GM21576 (cell line): ENCODE data around the gene FANCD2OS.
"Not testable (repeated sequence)": the region's sequence is repeated elsewhere in the genome, so short reads cannot be mapped to it uniquely, and the experiment has no call there.

Experiments used
- ATAC-seq: cut with Tn5 transposase; IDR thresholded peaks from one replicate; pipeline ENCODE4 v1.9.1; 2021; ENCODE audit warnings: mild to moderate bottlenecking, moderate library complexity; ENCODE audit not compliant: unreplicated experiment

Gene FANCD2OS

DNA sequence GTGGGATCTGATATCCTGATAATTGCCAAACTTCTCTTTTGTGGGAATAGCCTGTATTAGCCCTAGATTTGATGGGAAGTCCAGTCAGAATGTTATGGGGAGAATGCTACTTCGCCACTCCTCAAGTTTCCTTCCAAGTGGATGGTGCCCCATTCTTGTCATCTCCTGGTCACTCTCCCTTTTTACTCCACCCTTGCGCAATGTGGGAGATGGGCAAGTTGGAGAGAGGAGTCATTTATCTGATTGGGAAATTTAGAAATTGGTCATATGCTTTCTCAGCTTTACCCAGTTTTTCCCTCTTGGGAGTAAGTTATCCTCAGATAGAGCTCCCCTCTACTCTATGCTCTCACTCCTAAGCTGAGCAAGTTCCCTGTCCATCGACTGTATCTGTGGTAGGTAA, 14.4 kb downstream of the FANCD2OS start:
- ATAC-seq, result no peak

DNA sequence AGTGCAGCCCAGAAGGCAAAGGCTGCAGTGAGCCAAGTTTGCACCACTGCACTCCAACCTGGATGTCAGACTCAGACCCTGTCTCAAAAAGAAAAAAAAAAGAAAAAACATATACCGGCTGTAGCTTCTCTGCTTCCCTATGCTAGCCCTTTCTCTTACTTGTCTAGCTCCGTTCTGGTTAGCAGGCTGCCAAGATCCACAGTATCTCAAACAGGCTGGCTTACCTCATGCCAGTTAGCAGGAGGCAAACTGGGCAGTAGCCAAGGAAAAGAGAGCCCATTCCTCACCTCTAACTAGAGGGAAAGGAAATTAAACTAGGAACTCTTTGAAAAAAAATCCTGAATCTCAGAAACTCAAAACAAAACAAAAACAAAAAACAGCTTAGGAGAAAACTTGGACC, 16.7 kb downstream of the FANCD2OS start:
- ATAC-seq, result not testable (repeated sequence)

DNA sequence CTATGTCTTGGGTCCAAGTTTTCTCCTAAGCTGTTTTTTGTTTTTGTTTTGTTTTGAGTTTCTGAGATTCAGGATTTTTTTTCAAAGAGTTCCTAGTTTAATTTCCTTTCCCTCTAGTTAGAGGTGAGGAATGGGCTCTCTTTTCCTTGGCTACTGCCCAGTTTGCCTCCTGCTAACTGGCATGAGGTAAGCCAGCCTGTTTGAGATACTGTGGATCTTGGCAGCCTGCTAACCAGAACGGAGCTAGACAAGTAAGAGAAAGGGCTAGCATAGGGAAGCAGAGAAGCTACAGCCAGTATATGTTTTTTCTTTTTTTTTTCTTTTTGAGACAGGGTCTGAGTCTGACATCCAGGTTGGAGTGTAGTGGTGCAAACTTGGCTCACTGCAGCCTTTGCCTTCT, 17.3 kb downstream of the FANCD2OS start:
- ATAC-seq, result not testable (repeated sequence)

DNA sequence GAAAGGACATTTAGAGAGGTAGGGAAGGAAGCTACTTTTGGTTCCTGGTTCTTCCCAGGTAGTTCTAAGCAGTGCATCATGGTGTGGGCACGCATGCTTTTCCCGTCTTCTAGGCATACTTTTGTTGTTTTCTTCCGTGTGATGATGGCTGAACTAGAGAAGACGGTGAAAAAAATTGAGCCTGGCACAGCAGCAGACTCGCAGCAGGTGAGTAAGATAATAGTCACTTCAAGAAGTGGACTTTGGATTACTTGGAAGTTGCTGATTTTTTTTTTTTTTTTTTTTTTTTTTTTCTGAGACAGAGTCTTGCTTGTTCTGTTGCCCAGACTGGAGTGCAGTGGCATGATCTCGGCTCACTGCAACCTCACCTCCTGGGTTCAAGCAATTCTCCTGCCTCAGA, 17.9 kb downstream of the FANCD2OS start:
- ATAC-seq, result no peak

DNA sequence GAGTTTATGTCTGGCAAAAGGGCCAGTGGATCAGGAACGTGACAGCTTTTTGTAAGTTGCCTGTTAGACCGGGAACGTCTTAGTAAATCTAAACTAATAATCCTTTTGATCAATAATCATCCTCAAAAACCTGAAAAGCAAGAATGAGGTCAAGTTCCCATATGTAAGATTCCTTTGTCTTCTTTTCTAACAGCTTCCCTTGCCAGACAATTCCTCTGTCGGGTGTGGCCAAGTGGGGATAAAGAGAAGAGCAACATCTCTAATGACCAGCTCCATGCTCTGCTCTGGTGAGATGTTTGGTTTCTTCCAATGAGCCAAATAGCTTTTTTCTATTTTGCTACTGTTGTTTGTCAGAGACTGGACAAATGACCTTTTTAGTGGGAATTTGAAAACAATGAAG, 19.8 kb downstream of the FANCD2OS start:
- ATAC-seq, result no peak

DNA sequence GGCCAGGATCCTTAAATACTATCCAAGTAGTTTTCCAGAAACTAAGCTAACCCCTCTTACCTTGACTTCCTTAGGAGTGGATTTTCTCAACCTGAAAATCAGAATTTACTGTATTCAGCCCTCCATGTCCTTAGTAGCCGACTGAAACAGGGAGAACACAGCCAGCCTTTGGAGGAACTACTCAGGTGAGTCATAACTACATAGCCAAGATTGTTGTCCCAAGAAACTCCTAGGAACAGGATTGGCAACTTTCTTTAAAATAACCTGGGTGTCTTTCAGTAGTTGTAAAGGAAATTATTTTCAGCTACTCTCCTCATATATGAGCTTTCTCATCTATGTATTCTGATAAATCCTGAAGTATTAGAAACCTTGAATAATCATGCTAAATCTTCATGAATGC, 22.3 kb downstream of the FANCD2OS start:
- ATAC-seq, result no peak

DNA sequence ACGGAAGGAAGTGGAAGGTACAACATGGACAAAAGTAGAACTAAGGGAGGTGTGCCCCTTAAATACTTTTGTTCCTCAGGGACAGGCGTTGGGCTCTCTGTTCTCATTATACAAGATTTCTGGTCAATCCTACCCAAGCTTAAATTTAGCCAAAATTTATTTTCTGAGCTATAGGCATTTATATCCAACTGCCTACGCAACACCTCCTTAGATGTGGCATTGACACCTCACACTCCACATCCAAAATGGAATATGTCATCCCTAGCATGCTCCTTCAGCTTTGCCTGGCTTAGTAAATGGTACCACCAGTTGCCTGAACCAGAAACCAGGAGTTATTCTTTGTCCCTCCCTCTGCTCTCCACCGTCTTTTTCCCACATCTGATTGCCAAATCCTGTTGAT, 26.2 kb downstream of the FANCD2OS start:
- no peak for ATAC-seq

DNA sequence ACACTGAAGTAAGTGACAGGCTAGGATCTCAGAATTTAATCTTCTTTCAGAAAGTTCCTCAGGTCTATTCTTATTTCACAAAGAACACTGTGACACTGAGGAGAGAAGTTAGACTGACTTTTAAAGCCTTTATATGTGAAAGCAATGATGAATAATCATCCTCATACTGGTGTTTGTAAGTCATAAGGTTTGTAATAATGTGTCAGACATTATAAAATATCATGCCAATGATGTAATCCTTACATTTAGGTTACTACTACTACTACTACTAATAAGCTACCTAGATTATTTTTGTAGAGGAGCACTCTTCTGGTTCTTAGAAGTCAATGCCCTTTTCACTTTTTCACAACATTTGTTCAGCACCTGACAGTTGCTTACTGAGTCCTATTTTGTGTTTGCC, 33.4 kb downstream of the FANCD2OS start:
- no peak for ATAC-seq

DNA sequence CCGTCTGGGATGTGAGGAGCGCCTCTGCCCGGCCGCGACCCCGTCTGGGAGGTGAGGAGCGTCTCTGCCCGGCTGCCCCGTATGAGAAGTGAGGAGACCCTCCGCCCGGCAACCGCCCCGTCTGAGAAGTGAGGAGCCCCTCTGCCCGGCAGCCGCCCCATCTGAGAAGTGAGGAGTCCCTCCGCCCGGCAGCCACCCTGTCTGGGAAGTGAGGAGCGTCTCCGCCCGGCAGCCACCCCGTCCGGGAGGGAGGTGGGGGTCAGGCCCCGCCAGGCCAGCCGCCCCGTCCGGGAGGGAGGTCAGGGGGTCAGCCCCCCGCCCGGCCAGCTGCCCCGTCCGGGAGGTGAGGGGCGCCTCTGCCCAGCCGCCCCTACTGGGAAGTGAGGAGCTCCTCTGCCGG, 38.0 kb downstream of the FANCD2OS start:
- ATAC-seq, result not testable (repeated sequence)

DNA sequence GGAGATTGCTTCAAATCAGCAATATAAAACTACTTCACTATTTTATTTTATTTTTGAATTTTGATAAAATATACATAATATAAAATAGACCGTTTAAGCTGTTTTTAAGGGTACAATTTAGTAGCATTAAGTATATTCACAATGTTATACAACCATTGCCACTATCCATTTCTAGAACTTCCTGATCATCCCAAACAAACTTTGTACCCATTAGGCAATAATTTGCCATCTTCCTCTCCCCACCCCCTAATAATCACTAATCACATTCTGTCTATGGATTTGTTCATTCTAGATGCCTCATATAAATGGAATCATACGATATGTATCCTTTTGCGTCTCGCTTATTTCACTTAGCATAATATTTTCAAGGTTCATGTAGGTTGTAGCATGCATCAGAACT, 53.0 kb downstream of the FANCD2OS start:
- no peak for ATAC-seq
